Measurements from ENCODE around the gene L3MBTL4. TPM values are rescaled to one million over a fixed set of nuclear protein-coding genes. Genes with fewer than 3 reads are reported as not detected.

Gene L3MBTL4
- total RNA-seq, 2 donors from 2014 or later, result 4.6 to 7.2 TPM

- no peak overlapping the region for H3K4me3 Mint-ChIP-seq
- H3K36me3 Mint-ChIP-seq (ENCODE audit: low read depth), result peaks cover under 1% of the 10 kb centered on the region
- WGBS, 2 experiments (ENCODE audit: insufficient coverage in 1 of 2, insufficient read length in 1 of 2), result 86% methylated on average over 2 of the region's 4 CpGs; no CpG with 5 or more reads in 1 of the 2 experiments
- Histone ChIP-seq H3K9me3 (ENCODE audit: control insufficient read depth, low read length) (no peaks in the 10 kb centered on the region), H3K4me3 (ENCODE audit: low read length) (no peak overlapping the region), H3K9ac (ENCODE audit: extremely low read depth, low read length, poor library complexity, severe bottlenecking) (no peak overlapping the region), H3K36me3 (ENCODE audit: control insufficient read depth, insufficient read depth, low read length) (no peaks in the 10 kb centered on the region), H3K27me3 (ENCODE audit: control insufficient read depth, insufficient read depth, low read length, poor library complexity, severe bottlenecking) (no peaks in the 10 kb centered on the region), H3K4me1 (ENCODE audit: control insufficient read depth, insufficient read depth, low read length) (no peaks in the 10 kb centered on the region), H3K27ac (ENCODE audit: low read depth, low read length) (no peak overlapping the region)
- no peak overlapping the region for H3K27ac Mint-ChIP-seq
- H3K27me3 Mint-ChIP-seq (ENCODE audit: insufficient read depth), result no peaks in the 10 kb centered on the region
- peaks cover 7% of the 10 kb centered on the region for H3K4me1 Mint-ChIP-seq
- no peak for DNase-seq
- H3K9me3 Mint-ChIP-seq, result peaks cover 4% of the 10 kb centered on the region
- no peak for TF ChIP-seq CTCF (conservative IDR thresholded peaks at IDR 0.05)
These were observed 405.0 kb downstream of the L3MBTL4 start for GRCh38 chr18:6009756-6010155.

GRCh38 chr18:6004683-6005082, 410.0 kb downstream of the L3MBTL4 start:
- Mint-ChIP-seq H3K9me3 (peaks cover 8% of the 10 kb centered on the region), H3K36me3 (ENCODE audit: low read depth) (peaks cover 2% of the 10 kb centered on the region), H3K4me1 (peaks cover 7% of the 10 kb centered on the region), H3K27me3 (ENCODE audit: insufficient read depth) (no peaks in the 10 kb centered on the region), H3K4me3 (no peak overlapping the region), H3K27ac (no peak overlapping the region)
- 95% methylated on average over 3 of the region's 3 CpGs; no CpG with 5 or more reads in 1 of the 2 experiments for WGBS, 2 experiments (ENCODE audit: insufficient coverage in 1 of 2, insufficient read length in 1 of 2)
- Histone ChIP-seq H3K27ac (ENCODE audit: low read depth, low read length) (no peak overlapping the region), H3K27me3 (ENCODE audit: control insufficient read depth, insufficient read depth, low read length, poor library complexity, severe bottlenecking) (no peaks in the 10 kb centered on the region), H3K36me3 (ENCODE audit: control insufficient read depth, insufficient read depth, low read length) (no peaks in the 10 kb centered on the region), H3K9ac (ENCODE audit: extremely low read depth, low read length, poor library complexity, severe bottlenecking) (no peak overlapping the region), H3K4me1 (ENCODE audit: control insufficient read depth, insufficient read depth, low read length) (no peaks in the 10 kb centered on the region), H3K4me3 (ENCODE audit: low read length) (no peak overlapping the region), H3K9me3 (ENCODE audit: control insufficient read depth, low read length) (peaks cover 2% of the 10 kb centered on the region)
- TF ChIP-seq CTCF (conservative IDR thresholded peaks at IDR 0.05), result no peak
- no peak for DNase-seq

- Mint-ChIP-seq H3K36me3 (ENCODE audit: low read depth) (peaks cover 2% of the 10 kb centered on the region), H3K9me3 (peaks cover 13% of the 10 kb centered on the region), H3K27ac (no peak overlapping the region), H3K27me3 (ENCODE audit: insufficient read depth) (no peaks in the 10 kb centered on the region), H3K4me1 (peaks cover 7% of the 10 kb centered on the region), H3K4me3 (no peak overlapping the region)
- TF ChIP-seq CTCF (conservative IDR thresholded peaks at IDR 0.05), result no peak
- Histone ChIP-seq H3K4me3 (ENCODE audit: low read length) (no peak overlapping the region), H3K9me3 (ENCODE audit: control insufficient read depth, low read length) (peaks cover 5% of the 10 kb centered on the region), H3K36me3 (ENCODE audit: control insufficient read depth, insufficient read depth, low read length) (no peaks in the 10 kb centered on the region), H3K27ac (ENCODE audit: low read depth, low read length) (no peak overlapping the region), H3K4me1 (ENCODE audit: control insufficient read depth, insufficient read depth, low read length) (no peaks in the 10 kb centered on the region), H3K27me3 (ENCODE audit: control insufficient read depth, insufficient read depth, low read length, poor library complexity, severe bottlenecking) (no peaks in the 10 kb centered on the region), H3K9ac (ENCODE audit: extremely low read depth, low read length, poor library complexity, severe bottlenecking) (no peak overlapping the region)
- WGBS, 2 experiments (ENCODE audit: insufficient coverage in 1 of 2, insufficient read length in 1 of 2), result 92% methylated on average over 1 of the region's 3 CpGs; no CpG with 5 or more reads in 1 of the 2 experiments
- DNase-seq, result no peak
These were observed 410.6 kb downstream of the L3MBTL4 start for GRCh38 chr18:6004119-6004518.
